K562 (cell line): ENCODE data around the gene PTTG1IP. TPM values are rescaled to one million over a fixed set of nuclear protein-coding genes. Genes with fewer than 3 reads are reported as not detected.
A peak's percentile ranks its signal among the peaks of the same experiment; 100 is the strongest.

Source experiments
- BRD4 ChIP-seq: fragments of 200-600 bp; sonication (generic); IDR thresholded peaks from 2 replicates; pipeline ENCODE4 v1.6.1; 2017; ENCODE audit warnings: inconsistent platforms
- CHD7 ChIP-seq: fragments of 200-600 bp; sonication (generic); IDR thresholded peaks from one replicate; pipeline ENCODE4 v1.6.1; 2012; ENCODE audit warnings: mild to moderate bottlenecking, low read depth, low read length, inconsistent platforms
- CTBP1 ChIP-seq: fragments of 450-650 bp; IDR thresholded peaks from 2 replicates; pipeline ENCODE4 v1.6.1; 2016; ENCODE audit warnings: borderline replicate concordance
- ESRRB ChIP-seq: fragments of 250-450 bp; sonication (Bioruptor Pico); IDR thresholded peaks from 2 replicates; pipeline ENCODE4 v1.5.0; 2020; ENCODE audit warnings: mild to moderate bottlenecking, moderate library complexity, borderline replicate concordance
- HIVEP1 ChIP-seq: fragments of 250-450 bp; sonication (Bioruptor Pico); IDR thresholded peaks from 2 replicates; pipeline ENCODE4 v1.4.0; 2020; ENCODE audit warnings: mild to moderate bottlenecking
- MIER1 ChIP-seq: fragments of 450-650 bp; IDR thresholded peaks from 2 replicates; pipeline ENCODE4 v1.6.1; 2016; ENCODE audit warnings: antibody characterized with exemption, mild to moderate bottlenecking, low read depth
- SIRT6 ChIP-seq: IDR thresholded peaks from one replicate; pipeline ENCODE4 v1.6.1; 2012; ENCODE audit warnings: low read depth, mild to moderate bottlenecking, control low read depth, inconsistent platforms, low read length, moderate library complexity
- SOX6 ChIP-seq: fragments of 450-650 bp; IDR thresholded peaks from 2 replicates; pipeline ENCODE4 v1.6.1; 2014; ENCODE audit warnings: mild to moderate bottlenecking
- TOE1 ChIP-seq, 2 experiments: fragments of 450-650 bp in 1 of 2; sonication (generic) in 1 of 2; formaldehyde crosslinking in 1 of 2; IDR thresholded peaks; 2 replicates each; pipeline versions ENCODE4 v1.7.1 to v1.8.0; 2016 to 2022; ENCODE audit warnings: borderline replicate concordance in 2 of 2, mild to moderate bottlenecking in 2 of 2, antibody characterized with exemption in 1 of 2, inconsistent platforms in 1 of 2, low read depth in 1 of 2, missing genetic modification reagents in 1 of 2, moderate library complexity in 1 of 2
- USF1 ChIP-seq: sonication (generic); formaldehyde crosslinking; IDR thresholded peaks from 2 replicates; pipeline ENCODE4 v1.9.0; 2022; ENCODE audit warnings: mild to moderate bottlenecking, missing genetic modification reagents
- ZHX1 ChIP-seq: fragments of 150-350 bp; conservative IDR thresholded peaks from 2 replicates; pipeline ENCODE4 v1.6.1; 2014; ENCODE audit warnings: low read length
- ZNF316 ChIP-seq: fragments of 450-650 bp; IDR thresholded peaks from 2 replicates; pipeline ENCODE4 v1.6.1; 2016
- ZNF57 ChIP-seq: fragments of 450-650 bp; formaldehyde crosslinking; IDR thresholded peaks from 2 replicates; pipeline ENCODE4 v1.4.0; 2020; ENCODE audit warnings: mild to moderate bottlenecking, moderate library complexity
- polyA plus RNA-seq, 8 experiments: library from polyadenylated mRNA; depleted of rRNA in 4 of 8; stranded (reverse) in 5 of 8; unstranded in 3 of 8; fragments of >200 nt; fragmentation: Nextera tagmentation in 2 of 8; fragmentation: Illumina TruSeq in 1 of 8; extraction: Ambion mirVana in 2 of 8; extraction: Trizol in 1 of 8; gene quantifications; 2 replicates each; pipeline versions ENCODE4 v1.2.1 to v1.2.3, GENCODE V29; 2011 to 2014; ENCODE audit warnings: inconsistent platforms in 1 of 8, missing spikeins in 1 of 8
- total RNA-seq, 7 experiments: library from RNA; depleted of rRNA in 6 of 7; stranded (reverse); fragments of >200 nt in 6 of 7; fragmentation: Illumina TruSeq in 2 of 7; extraction: Trizol in 2 of 7; gene quantifications; 2 replicates each; pipeline versions ENCODE4 v1.2.1 to v1.2.3, GENCODE V29; 2011 to 2021; ENCODE audit warnings: low replicate concordance in 1 of 7

The PTTG1IP gene
- total and polyA plus RNA-seq, 9 of the 15 experiments (the other 6 are each of a cell fraction or from before 2014, with no cell fraction given), result 5.0 to 99.3 (median 82.4) TPM

- TF ChIP-seq ZHX1 (no peak), HIVEP1 (CRISPR knock-in tag) (no peak), ZNF57 (CRISPR knock-in tag) (no peak), USF1 (no peak), ZNF316 (peak; percentile 42; the same call in 1 of the 2 replicates), SOX6 (0 out of 2 replicates have a peak, but pooled peaks have one; percentile 38), TOE1 (IDR thresholded peaks at IDR 0.05; ENCODE audit: borderline replicate concordance) (no peak), TOE1 (CRISPR knock-in tag; IDR thresholded peaks at IDR 0.05; ENCODE audit: borderline replicate concordance, low read depth) (0 out of 2 replicates have a peak, but pooled peaks have one; percentile 27), MIER1 (no peak), CTBP1 (peak; percentile 81), BRD4 (no peak), CHD7 (no peak), SIRT6 (no peak), ESRRB (no peak)
Observed at GRCh38 chr21:44892536-44893277, 19.2 kb upstream of the PTTG1IP start (continued).
